GM18508 (cell line): ENCODE measurements around the gene PCBP3.

Source experiments
- ATAC-seq: cut with Tn5 transposase; IDR thresholded peaks from one replicate; pipeline ENCODE4 v1.9.1; 2021; ENCODE audit warnings: moderate number of reproducible peaks; ENCODE audit not compliant: insufficient read depth, unreplicated experiment

Gene PCBP3

DNA sequence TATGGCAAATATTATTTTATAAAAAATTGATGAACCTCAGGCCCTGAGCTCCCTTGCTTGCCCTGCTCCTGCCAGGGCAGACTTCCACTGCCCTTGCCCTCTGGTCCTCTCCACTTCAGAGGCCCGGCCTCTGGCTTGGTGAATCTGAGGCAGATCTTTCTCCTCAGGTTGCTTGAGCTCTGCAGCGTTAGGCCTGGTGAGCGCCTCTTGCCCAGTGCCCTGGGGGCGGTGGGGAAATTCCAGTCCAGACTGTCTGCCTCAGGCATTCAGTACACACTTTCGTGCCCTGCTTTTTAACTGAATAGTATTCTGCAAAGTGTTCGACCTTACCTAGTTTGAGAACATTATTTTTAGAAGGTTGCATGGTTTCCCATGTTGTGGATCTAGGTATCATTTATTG is 98.2 kb downstream of the PCBP3 start:
- ATAC-seq: no peak

DNA sequence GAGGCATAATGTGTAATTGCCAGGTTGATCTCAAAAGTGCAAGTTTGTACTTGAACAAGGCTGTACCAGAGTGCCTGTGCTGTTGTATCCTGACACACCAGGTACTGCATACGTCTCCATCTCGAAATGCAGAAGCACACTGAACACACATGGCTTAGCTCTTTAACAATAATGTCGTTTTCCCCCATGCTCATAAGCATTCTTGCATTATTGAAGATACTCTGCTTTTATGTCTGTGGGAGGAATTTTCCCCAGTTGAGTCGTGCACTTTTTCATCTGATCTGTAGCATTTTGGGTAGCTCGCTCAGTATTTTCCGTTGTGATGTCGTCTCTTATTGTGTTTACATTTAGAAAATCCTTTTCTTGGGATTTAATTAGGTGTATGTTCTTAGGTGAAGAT is 98.7 kb downstream of the PCBP3 start:
- no peak for ATAC-seq

DNA sequence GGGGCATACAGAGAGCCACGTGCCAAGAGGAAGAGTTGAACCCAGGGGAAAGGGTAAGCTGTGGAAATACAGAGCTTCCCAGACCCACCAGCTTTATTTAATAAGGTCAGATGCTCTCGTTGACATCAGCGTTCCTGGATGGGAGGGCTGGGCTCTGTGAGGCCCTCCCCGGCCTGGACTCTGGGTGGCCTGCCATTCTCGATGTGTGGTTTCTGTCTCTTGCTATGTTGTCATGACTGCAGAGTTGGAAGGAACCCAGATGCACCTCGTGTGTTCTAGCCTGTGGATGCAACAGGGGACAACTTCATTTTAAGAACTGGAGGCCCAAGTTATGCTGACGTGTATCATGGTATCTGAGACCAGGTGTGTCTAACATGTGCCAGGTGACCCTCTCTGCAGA is 101.7 kb downstream of the PCBP3 start:
- ATAC-seq: no peak

DNA sequence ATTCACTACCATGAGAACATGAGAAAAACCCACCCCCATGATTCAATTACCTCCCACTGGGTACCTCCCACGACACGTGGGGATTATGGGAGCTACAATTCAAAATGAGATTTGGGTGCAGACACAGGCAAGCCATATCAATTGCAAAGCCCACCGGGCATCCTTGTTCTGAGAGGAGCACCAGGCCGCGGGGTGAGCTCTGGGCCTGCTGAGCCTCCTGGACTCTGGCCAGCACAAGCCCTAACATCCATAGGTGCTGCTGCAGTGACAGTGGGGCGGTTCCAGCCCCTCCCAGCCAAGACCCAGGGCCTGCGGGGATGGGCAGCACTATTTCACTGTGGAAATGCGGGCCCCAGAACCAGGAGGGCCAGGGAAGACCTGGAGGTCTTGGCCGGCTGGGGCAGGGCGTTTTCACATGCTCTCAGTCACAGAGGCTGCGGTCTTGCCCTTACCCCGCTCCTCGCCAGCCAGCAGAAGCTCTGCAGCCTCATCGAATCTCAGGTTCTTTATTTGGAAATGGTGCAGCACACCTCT is 103.8 kb downstream of the PCBP3 start:
- ATAC-seq: no peak

DNA sequence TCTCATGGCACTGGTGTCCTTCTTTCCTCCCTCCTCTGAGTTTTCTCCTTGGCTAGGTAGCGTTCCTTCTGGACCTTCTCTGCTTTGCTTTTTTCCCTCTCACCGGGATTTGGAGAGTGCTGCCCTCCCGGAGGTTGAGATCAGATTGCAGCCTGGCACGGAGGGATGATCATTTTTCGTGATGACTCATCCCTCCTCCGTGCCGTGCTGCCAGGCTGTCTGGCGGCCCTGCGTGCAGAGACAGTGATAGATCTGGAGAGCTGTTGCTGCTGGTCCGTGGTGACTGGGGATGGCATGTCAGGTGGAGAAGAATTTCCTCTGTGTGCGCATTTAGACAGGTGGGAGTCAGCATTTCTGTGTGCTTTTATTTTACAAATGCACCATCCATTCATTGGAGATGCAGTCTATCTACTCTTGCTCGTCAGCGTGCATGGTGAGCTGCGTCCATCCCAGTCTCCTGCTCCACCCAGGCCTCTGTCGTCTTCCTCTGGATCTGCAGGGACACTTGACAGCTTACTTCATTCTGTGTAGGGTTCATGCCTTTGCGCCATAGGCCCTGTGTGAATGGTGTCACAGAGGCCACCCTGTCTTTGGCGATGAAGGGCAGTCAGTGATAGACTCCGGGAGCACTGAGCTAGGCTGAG is 104.4 kb downstream of the PCBP3 start:
- ATAC-seq: no peak

DNA sequence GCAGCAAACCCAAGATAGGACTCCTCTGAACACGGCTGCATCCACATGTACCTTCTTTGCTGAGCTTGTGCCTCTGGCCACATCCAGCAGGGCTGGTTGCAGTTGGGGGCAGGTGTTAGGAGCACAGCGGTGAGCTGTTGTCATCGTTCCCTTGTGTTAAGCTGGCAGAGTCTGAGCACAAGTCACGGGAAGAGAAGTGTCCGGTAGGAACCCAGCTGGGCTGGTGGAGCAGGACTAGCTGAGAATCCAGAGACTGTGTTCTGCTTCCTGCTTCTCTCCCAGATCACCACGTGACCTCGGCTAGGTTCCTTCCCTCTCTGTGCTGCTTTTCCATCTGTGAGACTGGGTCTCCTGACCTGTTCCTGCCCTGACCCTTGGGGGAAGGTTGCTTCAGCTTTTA is 105.1 kb downstream of the PCBP3 start:
- no peak for ATAC-seq

DNA sequence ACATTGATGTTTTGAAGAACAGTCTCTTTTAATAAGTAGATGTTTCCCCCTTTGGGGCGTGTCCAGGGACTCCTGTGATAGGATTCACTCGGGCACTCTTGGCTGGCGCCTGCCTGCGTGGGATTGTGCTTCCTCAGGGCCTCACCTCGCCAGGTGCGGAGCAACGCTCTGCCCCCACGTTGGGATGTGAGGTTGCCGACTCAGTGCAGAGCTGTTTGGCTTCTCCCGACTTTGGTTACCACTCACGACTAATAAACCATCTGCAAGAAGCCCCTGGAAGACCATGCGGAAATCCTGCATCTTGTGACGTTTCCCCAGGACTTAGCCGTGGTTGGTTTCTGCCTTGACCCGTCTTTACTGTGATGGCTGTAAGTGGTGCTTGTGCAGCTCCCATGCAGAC is 106.4 kb downstream of the PCBP3 start:
- no peak for ATAC-seq

DNA sequence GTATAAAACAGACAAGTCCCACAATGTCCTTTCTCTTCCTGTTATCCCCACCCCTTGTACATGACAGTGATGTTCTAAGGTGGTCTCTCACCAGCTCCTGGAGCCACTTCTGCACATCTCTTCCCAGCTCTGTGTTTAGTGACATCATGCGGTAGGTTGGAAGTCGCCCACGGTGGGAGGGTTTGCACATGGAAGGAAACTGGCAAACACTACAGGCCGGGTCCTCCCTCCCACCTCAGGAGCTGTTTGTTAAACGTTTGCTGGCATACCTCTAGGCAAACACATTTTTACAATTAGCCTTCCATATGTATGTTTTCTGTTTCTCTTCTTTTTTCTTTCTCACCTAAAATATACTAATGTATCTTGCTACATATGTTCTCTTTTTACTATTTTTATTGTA is 107.4 kb downstream of the PCBP3 start:
- no peak for ATAC-seq

DNA sequence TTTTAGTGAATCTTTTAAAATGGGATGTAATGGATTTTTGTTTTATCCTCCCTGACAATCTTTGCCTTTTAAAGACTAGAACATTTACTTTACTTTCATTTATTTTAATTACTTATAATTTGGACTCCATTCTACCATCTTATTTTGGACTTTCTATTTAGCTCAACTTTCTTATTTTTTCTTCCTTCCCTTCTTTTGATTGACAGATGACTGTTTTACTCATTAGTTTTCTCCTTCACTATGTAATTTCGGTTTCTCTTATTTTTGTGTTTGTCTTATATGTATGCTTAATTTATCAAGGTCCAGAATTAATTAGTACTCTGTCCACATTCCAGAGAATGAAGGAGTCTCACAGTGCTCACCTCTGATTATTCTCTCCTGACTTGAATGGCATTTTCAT is 109.9 kb downstream of the PCBP3 start:
- ATAC-seq: no peak

DNA sequence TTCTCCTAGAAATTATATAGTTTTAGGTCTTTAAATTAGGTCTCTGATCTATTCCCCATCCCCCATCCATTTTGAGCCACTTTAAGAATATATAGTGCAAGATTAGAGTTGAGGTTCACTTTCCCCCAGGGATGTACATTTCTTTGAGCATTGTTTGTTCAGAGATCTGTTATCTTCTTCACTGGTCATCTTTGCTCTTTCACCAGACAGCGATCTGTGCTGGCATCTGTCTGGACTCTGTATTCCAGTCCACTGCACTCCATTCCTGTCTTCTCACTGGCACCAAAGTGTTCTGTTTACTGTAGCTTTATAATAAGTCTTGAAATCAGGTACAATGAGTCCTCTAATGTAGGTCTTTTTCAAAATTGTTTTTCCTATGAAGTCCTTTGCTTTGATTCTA is 112.5 kb downstream of the PCBP3 start:
- ATAC-seq: no peak

DNA sequence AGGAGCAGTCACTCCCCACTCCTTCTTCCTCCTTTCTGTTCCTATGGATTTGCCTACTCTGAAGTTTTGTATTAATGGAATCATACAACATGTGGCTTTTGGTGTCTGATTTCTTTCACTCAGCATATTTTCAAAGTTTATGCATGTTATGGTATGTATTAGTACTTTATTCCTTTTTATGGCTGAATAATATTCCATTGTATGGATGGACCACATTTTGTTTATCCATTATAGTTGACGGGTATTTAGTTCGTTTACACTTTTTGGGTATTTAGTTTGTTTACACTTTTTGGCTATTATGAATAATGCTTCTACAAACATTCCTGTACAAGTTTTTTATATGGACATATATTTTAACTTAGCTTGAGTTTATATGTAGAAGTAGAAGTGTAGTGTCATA is 113.1 kb downstream of the PCBP3 start:
- ATAC-seq: no peak

DNA sequence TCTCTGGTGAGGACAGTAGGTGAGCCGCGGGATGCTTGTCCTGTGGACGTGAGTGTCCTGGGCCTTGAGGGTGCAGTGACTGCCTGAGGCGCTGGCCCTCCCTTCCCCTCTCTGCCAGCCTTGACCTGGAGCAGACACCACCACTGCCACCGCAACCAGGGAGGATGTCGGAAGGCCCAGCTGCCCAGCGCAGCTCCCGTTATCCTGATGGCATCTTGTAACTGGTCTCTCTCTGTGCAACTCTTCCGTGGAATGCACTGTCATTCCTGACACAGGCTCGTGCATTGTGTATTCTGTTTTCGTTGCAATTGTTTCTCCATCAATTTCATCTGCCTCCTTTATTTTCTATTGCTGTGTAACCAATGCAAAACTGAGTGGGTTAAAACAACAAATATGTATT is 118.2 kb downstream of the PCBP3 start:
- no peak for ATAC-seq

DNA sequence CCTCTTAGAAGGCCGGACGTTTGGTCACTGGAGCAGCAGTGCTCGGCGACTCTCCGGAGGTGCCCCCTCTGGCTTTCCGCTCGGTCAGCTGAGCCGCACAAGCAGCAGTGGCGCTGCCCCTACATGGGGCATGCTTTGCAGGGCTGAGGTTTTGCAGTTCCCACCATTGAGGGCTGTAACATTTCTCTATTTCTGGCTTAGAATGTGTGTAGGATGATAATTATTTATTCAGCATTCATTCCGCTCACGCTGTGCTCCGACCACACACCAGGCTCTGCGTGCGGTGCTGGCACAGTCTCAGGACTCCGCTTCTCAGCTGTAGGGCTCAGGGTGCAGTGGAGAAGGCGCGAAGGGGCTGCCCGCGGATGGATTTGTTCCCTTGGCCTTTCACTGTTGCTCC is 119.5 kb downstream of the PCBP3 start:
- no peak for ATAC-seq

DNA sequence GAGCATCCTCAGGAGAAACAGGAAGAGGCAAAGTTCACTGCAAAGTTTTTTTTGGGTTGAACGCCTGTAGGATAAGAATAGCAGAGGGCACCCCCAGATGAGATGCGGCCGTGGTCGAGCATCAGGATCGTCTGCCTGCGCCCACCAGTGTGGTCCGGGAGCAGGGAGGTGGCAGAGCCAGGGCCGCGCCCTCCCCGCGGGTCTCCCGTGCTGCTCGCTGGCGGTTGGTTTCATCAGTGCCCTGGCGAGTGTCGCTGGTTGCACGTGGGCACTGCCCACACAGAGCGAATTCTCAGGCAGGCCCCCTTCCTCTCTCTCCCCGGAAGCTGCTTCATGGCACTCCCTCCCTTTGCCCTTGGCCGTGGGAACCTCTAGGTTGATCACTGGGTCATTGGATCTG is 120.0 kb downstream of the PCBP3 start:
- ATAC-seq: no peak

DNA sequence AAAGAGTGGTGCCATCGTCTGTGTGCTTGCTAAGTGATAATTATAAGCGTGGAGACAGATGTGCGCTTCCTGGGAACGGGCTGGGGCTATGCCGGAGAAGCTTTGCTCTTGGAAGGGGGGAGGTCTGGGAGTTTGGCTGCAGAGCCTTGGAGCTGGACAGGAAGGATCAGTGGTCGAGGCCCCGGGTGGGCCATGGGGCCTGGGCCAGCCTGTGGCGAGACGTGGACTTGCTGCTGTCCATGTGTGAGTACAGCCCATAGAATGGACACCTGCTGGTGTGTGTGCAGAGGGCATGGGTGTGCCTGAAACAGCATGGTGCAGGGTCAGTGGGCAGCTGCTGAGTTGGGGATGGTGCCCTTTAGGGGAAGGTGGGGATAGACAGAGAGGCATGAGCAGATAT is 121.3 kb downstream of the PCBP3 start:
- no peak for ATAC-seq

DNA sequence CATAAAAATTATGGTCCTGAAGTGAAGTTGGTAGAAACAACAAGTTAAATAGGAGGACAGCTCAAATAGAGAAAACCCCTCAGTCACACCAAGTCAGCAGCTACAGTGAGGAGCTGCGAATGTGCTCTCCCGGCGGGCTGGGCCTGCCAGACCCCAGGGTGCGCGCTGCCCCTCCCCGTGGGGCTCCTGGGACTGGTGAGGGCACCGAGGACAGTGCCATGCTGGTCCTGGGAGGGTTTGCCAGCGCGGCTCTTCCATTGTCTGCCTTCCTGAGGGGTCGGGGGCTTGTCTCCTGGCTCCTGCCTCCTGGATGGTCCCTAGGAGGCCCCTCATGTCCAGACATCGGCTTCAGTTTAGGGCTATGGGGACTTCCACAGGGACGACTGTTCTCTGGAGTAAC is 121.8 kb downstream of the PCBP3 start:
- no peak for ATAC-seq

DNA sequence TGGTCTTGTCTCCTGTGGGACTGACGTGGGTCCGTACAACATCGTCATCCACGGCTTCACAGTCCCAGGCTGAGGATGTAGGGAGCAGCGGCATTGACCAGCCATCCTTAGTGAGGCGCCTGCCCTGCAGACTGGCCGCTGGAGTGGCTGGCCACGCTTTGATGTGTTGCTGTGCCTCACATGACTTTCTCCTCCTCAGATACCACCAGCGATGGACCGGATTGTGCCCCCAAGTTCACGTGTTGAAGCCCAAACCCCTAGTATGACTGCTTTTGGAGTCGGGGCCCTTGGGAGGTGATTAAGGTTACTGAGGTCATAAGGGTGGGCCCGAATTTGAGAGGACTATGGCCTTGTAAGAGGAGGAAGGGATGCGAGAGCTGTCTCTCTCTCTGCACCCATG is 122.5 kb downstream of the PCBP3 start:
- no peak for ATAC-seq

DNA sequence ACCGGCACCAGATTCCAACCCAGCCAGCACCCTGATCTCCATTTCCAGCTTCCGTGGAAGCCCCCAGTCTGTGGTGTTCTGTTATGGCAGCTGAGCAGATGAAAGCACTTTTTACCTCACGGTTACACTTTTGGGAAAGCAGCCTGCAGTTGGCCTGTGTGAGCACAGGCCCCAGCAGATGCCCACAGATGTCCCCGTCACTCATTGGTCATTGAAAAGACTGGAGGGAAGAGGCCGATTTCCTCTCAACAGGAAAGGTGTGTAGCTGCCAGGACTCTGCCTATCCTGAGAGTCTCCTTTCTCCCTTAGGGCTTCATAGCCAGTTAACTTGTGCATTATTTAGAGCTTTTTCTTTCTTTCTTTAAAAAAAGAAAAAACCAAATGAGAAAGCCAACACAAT is 123.0 kb downstream of the PCBP3 start:
- no peak for ATAC-seq

DNA sequence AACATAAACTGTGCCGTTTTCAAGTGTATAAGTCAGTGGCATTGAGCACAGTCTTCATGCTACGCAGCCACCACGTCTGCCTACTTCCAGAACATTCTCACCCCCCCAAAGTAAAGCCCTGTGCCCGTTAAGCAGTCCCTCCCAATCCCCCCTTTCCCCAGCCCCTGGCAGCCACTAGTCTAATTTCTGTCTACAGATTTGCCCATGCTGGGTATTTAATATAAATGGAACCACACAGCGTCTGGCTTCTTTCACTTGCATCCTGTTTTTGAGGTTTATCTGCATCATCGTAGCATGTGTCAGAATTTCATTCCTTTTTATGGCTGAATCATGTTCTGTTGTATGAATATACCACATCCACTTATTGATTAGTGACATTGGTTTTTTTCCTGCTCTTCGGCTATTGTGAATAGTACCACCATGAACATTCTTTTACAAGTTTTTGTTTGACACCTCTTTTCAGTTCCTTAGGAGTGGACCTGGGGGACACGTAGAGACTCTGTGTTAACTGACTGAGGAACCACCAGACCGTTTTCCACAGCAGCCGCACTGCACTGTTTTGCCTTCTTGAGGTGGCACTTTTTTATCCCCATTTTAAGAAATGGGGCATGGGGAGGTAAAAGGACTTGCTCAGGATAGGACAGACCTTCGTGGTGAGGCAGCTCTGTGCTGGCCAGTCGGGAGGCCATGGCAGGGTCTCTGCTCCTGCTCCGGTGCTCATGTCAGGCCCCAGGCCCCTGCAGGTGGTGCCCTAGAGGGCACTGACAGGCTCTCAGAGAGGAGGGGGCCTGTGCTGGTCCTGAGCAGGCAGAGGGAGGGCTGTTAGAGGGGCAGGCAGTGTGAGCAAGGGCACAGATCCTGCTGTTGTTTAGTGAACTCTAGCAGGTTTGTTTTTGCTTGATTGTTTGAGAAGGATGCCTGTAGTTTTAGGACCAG is 123.8 kb downstream of the PCBP3 start:
- ATAC-seq: no peak

DNA sequence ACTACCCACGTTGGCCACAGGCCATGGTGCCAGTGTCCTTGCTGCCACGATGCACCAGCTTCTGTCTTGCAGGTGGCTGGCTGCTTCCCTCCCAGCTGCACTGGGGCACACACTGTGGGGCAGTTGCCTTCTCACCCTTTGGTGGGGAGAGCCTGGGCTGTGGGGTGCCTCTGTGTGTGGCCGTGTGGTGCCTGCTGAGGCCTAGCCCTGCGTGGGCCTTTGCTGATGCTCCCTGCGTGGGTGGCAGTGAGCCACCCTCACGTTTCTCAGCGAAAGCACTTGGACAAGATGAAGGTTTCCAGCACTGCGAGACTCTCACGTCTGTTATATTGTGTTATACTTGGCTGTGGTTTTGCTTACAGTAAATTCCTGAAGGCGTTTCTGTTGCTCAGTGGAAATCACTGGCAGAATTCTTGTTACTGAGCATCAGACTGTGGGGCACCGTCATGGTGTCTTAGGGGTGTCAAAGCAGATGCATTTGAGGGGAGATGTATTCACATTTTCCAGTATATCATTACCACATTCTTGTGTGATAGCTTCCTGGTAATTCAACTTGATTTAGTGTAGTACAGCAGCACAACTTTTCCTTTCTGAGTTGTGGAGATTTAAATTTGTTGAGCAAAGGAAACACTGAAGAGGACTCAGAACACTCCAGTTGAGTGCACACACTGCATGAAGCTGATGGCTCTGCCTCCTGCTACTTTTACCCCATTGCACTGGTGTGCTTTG is 124.7 kb downstream of the PCBP3 start:
- no peak for ATAC-seq

DNA sequence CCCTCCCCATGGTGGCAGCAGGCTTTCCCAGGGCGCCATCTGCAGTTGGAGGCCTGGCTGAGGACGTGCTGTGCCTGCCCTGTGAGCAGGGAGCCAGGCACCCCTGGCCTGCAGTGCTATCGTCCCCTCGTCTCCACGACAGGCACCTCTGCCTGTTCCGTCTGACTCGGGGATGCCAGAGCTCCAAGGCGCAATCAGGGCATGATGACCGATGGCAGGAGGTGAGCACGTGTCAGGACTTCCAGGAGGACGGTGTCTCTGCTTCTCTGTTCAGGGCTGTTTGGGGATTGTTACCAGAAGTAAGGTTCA is 125.2 kb downstream of the PCBP3 start:
- no peak for ATAC-seq
